AG08395 (cell line): Measurements from ENCODE around the gene CFAP54.
A peak's percentile ranks its signal among the peaks of the same experiment; 100 is the strongest.
"Not testable (repeated sequence)": the region's sequence is repeated elsewhere in the genome, so short reads cannot be mapped to it uniquely, and the experiment has no call there.

Experiments used
- DNase-seq: peaks from one replicate; pipeline ENCODE4 v3.0.0; 2012; ENCODE audit warnings: mixed read lengths, low spot score

The CFAP54 gene

GRCh38 chr12:96489392-96490056 is at the start of gene CFAP54:
TSS of gene CFAP54 (plus strand) at chr12:96489577. CDS start at chr12:96489610, 33 bp downstream.
- DNase-seq: peak; percentile 95

DNA sequence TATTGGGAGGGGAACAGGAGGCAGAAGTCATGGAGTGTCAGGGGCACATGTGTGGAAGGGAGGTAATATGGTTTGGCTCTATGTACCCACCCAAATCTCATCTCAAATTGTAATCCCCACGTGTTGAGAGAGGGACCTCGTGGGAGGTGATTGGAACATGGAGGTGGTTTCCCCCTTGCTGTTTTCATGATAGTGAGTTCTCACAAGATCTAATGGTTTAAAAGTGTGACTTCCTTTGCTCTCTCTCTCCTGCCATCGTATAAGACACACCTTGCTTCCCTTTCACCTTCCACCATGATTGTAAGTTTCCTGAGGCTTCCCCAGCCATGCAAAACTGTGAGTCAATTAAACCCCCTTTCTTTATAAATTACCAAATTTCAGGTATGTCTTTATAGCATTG is 47.6 kb upstream of the CFAP54 start:
- no peak for DNase-seq

DNA sequence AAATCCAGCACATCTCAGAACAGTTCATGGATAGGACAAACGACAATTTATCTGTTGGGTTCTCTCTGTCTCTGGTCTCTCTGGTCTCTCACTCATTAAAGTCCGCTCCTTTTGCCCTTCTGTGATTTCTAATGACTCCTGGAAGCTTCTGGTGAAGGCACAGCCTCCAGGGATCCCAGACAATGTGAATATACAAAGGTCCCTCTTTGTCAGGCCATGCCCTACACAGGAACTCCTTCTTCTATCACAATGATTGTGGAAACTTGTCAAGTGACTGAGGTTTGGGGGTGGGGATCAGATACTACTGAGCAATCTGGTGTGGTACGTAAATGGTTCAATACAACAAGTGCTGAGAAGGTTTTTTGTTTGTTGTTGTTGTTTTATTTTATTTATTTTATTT is 46.5 kb upstream of the CFAP54 start:
- no peak for DNase-seq

DNA sequence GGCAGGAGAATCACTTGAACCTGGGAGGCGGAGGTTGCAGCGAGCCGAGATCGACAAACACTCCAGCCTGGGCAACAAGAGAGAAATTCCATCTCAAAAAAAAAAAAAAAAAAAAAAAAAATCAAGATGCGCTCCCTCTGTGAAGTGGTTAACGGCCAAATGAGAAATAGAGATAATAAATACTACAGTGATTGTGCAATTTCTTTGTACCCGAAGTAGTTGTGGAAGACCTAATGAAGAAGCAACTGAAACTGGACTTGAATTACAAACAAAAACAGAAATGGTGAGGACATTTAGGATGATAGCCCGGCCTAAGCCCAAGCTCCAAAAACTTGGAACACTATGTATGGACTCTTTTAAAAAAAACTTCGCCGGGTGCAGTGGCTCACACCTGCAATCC is 45.0 kb upstream of the CFAP54 start:
- DNase-seq: no peak

DNA sequence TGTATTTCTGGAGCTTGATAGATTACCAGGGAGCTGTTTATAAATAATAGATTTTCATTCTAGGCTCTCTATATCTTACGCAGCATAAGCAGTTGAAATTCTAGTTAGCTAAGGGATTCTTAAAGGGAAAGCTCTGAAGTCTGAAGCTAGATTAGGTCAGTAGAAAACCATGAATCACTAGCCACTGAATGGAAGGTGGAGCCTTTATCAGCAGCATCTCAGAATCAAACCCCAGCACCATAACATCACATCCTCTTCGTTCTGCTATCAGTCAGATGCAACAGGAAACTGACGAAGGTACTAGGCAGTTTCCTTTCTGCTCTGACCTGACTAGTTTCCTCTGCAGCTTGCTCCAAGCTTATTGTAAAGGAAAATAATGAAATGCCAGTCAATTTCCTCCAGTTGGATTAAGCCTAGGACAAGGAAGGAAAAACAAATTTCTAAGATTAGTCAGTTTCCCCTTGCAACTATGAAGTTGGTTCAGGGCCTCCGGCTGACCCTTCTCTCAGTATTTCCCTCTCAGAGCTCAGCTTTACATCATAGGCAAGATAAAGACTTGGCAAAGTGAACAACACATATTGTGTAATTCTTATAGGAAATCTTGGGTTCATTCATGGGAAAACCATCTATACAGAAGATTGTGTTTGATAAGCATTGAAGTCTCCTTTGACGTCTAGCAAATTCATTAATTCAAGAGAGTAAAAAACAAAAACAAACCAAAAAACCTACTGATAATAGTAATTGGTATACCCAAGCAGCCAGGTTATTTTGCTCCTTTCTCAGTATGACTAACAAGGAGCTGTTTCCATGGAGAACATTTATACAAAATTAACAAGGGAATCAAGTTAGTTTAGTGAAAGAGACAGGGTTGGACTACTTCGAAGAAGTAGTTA is 43.4 kb upstream of the CFAP54 start:
- peak; percentile 72 for DNase-seq

DNA sequence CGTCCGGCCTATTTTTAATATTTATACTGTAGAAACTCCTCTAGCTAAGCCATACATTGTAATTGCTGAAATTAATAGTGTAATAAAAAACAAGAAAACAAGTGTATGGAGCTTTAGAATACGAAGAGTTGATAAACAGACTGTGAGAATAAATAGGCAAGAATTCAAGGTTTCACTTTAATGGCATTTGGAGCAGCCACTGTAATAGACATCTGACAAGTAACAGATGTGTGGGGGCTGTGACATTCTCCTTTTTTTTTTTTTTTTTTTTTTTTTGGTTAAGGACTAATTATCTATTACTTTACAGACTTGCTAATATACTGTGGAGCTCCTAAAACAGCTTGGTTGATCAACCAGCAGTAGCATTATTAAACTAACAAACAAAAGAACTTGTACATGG is 42.1 kb upstream of the CFAP54 start:
- no peak for DNase-seq

DNA sequence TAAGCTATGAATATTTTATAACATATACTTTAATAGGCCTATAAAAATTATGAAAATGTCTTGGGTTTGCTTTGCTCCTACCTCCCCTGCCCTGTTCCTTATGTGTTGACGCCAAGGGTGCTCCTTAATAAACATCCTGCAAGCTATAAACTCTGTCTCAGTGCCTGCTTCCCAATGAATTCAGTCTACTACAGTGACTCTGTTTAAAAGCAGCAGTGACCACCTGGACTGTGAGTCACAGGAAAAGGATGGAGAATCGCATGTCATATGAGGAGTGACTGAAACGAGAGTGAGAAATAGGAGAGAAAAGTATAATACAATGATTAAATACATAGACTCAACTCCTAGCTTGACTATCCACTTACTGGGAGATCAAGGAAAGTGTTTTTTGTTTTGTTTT is 41.1 kb upstream of the CFAP54 start:
- DNase-seq: no peak

- DNase-seq: no peak
These were observed 37.0 kb upstream of the CFAP54 start for GRCh38 chr12:96452261-96452922.

DNA sequence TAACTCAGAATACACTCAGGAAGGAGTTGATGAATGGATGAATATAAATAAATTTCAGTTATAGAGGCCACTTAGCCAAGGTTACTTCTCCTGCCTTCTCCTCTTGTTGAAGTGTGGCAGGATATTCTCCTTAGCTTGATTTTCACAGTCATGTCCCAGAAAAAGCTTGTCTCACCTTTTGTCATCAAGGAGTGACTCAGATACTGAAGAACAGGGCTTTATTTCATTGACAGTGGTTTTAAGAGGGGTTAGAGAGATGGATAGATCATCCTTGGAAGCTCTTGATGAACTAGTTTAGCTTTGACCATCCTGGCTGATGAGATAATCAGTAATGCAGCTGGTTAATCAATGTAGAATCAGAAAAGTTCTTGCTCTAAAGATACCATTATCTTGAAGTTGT is 35.0 kb upstream of the CFAP54 start:
- no peak for DNase-seq

DNA sequence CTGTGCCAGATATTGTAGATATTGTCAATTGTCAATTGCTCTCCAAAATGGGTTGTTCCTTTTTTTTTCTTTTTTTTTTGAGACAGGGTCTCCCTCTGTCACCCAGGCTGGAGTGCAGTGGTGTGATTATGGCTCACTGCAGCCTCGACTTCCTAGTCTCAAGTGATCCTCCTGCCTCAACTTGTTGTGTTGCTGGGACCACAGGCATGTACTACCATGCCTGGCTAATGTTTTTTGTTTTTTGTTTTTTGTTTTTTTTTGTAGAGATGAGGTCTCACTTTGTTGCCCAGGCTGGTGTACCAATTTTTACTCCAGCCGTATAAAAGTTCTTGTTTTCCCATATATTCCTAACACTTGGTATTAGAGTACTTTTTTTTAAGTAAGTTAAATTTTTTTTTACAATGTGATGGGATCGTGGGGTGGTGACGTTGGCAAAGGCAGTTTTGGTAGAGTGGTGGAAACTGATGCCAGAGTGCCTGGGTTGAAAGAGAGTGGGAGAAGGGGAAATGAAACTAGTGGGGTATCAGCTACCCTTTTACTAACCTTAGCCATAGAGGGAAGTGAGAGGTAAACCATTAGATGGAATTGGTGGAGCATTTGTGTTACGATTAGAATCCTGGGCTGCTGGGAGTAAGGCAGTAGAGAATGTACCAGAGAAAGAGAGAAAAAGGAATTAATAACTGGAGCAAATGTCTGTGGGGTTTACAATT is 33.0 kb upstream of the CFAP54 start:
- DNase-seq: no peak

- no peak for DNase-seq
These were observed 32.0 kb upstream of the CFAP54 start for GRCh38 chr12:96457191-96457930.

DNA sequence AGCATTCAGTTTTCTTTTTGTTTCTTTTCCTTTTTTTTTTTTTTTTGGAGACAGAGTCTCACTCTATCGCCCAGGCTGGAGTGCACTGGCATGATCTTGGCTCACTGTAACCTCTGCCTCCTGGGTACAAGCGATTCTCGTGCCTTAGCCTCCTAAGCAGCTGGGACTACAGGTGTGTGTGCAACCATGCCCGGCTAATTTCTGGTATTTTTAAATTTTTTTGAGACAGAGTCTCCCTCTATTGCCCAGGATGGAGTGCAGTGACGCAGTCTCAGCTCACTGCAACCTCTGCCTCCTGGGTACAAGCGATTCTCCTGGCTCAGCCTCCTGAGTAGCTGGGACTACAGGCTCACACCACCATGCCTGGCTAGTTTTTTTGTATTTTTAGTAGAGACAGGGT is 30.1 kb upstream of the CFAP54 start:
- DNase-seq: not testable (repeated sequence)

- DNase-seq: no peak
These were observed 26.7 kb upstream of the CFAP54 start for GRCh38 chr12:96462571-96463280.

DNA sequence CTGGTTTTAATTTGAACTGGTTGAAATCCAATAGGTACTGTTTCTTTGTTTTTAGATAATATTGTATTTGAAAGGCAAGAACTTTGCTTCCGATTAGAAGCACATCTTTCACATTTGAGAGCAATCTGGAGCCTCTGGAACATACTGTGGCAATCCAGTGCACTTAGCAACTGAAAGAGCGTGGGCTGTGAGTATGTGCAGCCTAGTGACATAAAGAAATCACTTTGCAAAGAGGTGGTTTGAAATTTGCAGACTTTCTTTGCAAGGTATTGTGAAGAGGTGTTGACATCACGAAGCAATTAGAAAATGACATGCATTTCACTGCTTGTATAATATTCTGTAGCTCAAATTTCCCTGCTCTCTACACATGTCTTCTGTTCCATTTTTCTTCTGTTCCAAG is 23.5 kb upstream of the CFAP54 start:
- no peak for DNase-seq

DNA sequence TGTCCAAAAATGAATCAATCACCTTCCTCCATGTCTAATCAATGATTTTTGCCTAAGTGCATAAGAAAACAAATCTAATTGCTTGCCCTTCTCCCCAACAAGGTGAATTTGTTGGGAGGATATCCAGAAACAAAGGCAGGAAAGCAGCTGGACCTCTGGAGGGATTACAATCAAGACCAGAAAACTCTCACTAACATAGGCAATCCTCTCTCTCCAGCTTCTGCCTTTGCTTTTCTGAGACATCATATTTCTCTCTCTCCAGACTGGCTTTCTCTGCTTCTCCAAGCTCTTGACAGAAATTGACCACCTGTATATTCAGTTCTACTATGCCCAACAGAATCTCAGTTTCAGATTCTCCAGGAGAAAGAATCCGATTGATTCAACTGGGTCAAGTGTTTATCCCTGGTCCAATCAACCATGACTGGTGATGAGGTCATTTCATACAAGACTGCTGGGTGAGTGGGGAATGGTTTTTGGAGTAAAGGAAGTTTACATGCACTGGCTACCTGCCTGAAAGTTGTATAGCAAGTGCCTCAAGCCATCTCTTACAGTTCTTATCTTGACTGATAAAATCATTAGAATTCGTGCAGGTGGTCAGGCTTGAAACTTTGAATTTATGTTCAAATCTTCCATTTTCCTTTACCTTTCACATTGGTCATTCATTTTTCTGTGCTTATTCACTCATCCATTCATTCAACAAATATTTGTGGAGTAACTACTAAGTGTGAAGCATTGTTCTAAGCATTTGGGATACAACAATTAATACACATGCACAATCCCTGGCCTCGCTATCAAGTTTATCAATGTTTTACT is 22.2 kb upstream of the CFAP54 start:
- no peak for DNase-seq

DNA sequence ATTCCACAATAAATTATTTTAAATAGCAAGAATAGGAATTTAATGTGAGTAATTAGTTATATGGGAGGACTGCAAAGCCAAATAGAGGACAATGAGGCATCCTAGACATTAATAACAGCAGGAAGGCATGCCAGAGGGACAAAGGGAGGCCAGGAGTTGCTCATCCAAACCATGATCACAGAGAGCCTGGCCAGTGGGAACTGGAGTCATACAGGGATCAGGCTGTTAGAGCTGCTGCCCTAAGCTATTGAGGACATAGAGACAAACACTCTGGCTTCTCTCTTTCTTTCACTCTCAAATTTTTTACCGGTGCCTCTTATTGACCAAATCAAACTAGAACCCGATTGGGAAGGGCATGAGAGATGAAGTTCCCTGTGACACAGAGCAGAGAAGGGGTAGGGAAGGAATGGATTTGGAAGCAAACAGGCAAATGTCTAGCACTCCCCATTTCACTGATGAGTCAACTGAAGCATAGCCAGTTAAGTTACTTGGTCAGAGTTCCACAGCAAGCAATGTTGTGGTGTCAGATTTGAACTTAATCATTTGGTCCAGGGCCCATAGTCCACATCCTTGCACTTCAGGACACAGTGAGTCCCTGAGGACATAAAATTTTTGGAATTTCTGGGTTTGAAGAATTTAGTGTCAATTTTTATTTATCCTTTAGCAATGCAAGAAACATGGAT is 17.9 kb upstream of the CFAP54 start:
- peak; percentile 84 for DNase-seq

DNA sequence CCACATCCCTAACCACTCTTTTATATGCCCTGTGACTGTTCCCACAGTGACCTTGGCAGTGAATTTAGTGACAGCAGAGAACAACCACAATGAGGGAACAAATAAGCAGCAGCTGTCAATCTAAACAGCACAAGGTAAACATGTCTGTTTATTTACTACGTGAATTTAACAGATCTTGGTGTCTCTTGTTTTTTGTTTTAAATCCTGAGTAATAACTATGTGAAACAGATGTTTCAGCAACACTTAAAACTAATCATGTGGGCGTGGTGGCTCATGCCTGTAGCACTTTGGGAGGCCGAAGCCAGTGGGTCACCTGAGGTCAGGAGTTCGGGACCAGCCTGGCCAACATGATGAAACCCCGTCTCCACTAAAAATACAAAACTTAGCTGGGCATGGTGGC is 17.0 kb upstream of the CFAP54 start:
- DNase-seq: no peak

DNA sequence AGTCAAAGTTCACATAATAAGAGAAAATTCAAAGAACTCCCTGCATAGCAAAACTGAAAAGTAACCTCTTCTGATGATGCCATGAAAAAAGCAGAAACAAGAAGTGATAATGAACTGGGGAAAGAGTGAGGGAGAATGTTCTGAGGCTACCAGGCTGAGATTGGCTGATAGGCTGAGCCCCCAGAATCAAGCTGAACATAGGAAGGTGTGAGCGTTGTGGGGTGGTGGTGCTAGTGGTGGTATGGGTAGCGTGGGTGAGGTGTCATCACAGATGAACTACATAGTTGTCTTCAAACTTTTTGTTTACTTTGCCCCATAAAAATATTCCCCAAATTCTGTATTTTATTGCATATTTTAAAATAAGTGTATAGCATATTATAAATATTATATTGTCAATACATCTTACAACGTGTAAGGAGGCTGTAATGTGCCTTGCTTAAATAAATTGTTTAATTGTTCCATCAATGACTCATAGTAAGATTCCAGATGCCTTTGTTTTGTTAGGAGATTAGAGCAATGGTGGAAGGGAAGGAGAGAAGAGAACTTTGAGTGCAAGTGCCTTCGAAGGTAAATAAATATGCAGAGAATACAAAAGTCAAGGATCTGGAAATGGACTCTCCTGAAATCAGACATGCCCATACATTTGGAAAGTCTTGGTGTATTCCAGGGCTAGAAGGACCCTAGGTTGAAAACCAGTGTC is 15.8 kb upstream of the CFAP54 start:
- DNase-seq: no peak

- no peak for DNase-seq
These were observed 15.2 kb upstream of the CFAP54 start for GRCh38 chr12:96474206-96474605.
